ENCODE data around the gene SLAMF1.

DNA sequence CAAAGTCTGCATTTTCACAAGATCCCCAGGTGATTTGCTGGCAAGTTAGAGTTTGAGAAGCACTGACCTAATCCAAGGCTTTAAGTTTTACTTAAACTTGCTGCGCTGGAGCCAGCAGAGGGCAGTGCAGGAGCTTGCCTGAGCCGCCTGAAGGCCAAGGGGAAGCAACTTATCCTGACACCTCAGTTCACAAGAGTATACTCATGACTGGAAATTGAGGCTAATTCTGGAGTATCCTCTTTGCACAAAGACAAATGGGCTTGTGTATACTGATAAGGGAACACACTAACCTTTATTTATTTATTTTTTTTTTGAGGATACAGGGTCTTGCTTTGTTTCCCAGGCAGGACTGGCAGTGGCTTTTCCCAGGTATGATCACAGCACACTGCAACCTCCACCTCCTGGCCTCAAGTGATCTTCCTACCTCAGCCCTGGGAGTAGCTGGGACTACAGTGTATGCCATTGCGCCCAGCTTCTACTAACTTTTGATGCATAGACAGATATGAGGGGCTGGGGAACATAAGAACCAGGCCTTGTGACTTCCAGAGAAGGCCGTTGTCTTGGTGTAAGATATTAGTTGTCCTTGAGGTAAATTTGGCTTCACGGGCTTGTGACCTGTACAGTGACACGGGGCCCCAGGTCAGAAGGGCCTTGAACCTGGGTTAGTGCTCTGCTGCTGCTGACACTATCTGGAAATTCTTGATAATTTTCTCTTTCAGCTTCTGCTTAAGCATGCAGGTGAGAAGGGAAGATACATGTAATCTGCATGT is 29.0 kb upstream of the SLAMF1 start:
- TF ChIP-seq GATA3 (IDR thresholded peaks at IDR 0.05; ENCODE audit: low read depth, low read length) (no peak), GATA2 (IDR thresholded peaks at IDR 0.05; ENCODE audit: low read depth, low read length) (no peak)
